A549 (cell line): Measurements from ENCODE around the gene PCDH15.

Source experiments
- CHD2 ChIP-seq: fragments of 150-350 bp; IDR thresholded peaks from 2 replicates; pipeline ENCODE4 v1.6.1; 2014; ENCODE audit warnings: low read length; ENCODE audit not compliant: partially characterized antibody
- CTCF ChIP-seq: fragments of >200 bp; sonication (Bioruptor Twin); formaldehyde crosslinking; IDR thresholded peaks from 3 replicates; pipeline ENCODE4 v1.5.1; 2016
- HMGXB4 ChIP-seq: fragments of 250-450 bp; sonication (Bioruptor Pico); IDR thresholded peaks from 2 replicates; pipeline ENCODE4 v1.5.0; 2021; ENCODE audit warnings: mild to moderate bottlenecking, moderate library complexity, borderline replicate concordance
- KDM5A ChIP-seq: fragments of 200-600 bp; sonication (generic); IDR thresholded peaks from 2 replicates; pipeline ENCODE4 v1.6.1; 2016; ENCODE audit warnings: antibody characterized with exemption, mild to moderate bottlenecking
- MAX ChIP-seq: IDR thresholded peaks from 2 replicates; pipeline ENCODE4 v1.6.1; 2012
- NPAS2 ChIP-seq: fragments of 250-450 bp; sonication (Bioruptor Pico); IDR thresholded peaks from 2 replicates; pipeline ENCODE4 v1.8.0; 2022; ENCODE audit warnings: mild to moderate bottlenecking, moderate library complexity, borderline replicate concordance
- POLR2A ChIP-seq: IDR thresholded peaks from 2 replicates; pipeline ENCODE4 v1.6.1; 2012; ENCODE audit warnings: mild to moderate bottlenecking, low read length
- RAD21 ChIP-seq, 2 experiments: fragments of >200 bp in 1 of 2; sonication (Bioruptor Twin) in 1 of 2; formaldehyde crosslinking in 1 of 2; IDR thresholded peaks in 1 of 2; conservative IDR thresholded peaks in 1 of 2; 2 replicates in 1 of 2; 3 replicates in 1 of 2; pipeline ENCODE4 v1.6.1; 2012 to 2018; ENCODE audit warnings: inconsistent platforms in 1 of 2
- RFX5 ChIP-seq: fragments of 450-650 bp; IDR thresholded peaks from 2 replicates; pipeline ENCODE4 v1.7.1; 2014; ENCODE audit warnings: antibody characterized with exemption, mild to moderate bottlenecking, moderate library complexity

GRCh38 chr10:54485971-54486370 is 315.1 kb downstream of the PCDH15 start:
- TF ChIP-seq KDM5A (no peak), HMGXB4 (CRISPR knock-in tag) (no peak), CTCF (no peak), MAX (no peak), RAD21 (conservative IDR thresholded peaks at IDR 0.05 in 1 of 2, IDR thresholded peaks at IDR 0.05 in 1 of 2) (no peak), NPAS2 (CRISPR knock-in tag) (no peak), CHD2 (no peak), POLR2A (no peak), RFX5 (no peak)
